A204.1 (cell line): Measurements from ENCODE around the gene GLI3.

Source experiments
- FAIRE-seq: peaks from 2 replicates; lab custom pipeline; 2012; peaks lifted over from hg19 to GRCh38; lab: Jason Lieb, UNC

The GLI3 gene

DNA sequence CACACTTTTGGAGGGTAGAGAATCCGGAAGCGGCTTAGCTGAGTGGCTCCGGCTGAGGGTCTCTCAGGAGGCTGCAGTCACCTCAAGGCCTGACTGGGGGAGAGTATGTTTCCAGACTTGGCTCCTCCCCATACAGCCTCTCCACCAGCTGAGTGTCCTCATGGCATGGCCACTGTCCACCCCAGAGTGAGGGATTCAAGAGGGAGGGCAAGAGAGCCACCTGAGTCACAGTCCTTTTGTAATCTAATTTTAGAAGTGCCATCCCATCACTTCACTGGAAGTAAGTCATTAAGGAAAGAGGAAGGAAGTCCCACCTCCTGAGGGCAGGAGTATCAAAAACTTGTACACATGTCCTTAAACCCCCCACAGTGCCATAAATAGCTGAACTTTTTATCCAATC is 134.0 kb downstream of the GLI3 start:
- no peak for FAIRE-seq

DNA sequence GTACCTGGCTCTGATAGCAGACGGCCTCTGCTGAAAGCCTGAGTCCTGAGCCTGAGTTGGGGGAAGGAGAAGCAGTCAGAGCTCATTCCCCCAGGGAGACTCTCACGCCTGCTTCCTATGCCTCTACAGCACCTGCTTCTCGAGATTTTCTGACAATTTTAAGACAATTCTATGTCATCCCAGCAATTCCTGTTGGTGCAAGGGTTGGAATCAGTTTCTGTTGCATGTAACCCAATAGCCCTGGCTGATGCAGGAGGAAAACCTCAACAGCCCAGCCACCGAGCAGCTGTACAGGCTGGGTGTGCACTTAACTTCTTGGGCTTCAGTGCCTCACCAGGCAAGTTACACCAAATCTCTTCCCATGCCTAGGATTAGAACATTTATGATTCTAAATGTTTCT is 134.7 kb downstream of the GLI3 start:
- no peak for FAIRE-seq

DNA sequence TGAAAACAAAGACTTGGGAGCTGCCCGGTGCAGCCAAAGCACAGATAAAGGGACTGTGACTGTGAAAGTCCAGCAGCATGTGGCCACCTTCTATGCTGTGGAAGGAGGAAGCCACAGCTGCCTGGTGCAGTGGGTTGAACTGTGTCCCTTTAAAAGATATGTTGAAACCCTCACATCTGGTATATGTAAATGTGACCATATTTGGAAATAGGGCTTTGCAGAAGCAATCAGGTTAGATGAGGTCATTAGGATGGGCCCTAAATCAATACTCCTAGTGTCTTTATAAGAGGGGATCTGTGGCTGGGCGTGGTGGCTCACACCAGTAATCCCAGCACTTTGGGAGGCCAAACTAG is 136.9 kb downstream of the GLI3 start:
- no peak for FAIRE-seq

GRCh38 chr7:42099470-42100155 is 137.4 kb downstream of the GLI3 start:
- FAIRE-seq: no peak

- FAIRE-seq: no peak
Observed at GRCh38 chr7:42099066-42099465, 137.9 kb downstream of the GLI3 start.

DNA sequence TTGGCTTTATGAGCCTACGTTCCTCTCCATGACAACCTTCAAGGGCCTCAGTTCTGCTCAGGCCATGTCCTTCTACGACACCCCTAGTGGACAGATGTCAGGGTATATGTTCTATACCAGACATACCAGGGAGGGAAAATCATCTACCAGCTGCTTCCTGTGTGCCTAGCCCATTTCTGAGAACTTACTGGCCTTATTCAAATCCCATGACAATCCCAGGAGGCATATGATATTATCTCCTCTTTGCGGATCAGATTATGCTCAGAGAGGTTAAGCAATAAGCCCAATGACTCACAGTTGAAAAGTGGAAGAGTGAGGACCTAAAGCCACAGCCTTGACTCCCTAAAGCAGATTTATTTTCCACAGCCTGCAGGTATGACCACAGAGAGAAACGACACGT is 139.3 kb downstream of the GLI3 start:
- no peak for FAIRE-seq

DNA sequence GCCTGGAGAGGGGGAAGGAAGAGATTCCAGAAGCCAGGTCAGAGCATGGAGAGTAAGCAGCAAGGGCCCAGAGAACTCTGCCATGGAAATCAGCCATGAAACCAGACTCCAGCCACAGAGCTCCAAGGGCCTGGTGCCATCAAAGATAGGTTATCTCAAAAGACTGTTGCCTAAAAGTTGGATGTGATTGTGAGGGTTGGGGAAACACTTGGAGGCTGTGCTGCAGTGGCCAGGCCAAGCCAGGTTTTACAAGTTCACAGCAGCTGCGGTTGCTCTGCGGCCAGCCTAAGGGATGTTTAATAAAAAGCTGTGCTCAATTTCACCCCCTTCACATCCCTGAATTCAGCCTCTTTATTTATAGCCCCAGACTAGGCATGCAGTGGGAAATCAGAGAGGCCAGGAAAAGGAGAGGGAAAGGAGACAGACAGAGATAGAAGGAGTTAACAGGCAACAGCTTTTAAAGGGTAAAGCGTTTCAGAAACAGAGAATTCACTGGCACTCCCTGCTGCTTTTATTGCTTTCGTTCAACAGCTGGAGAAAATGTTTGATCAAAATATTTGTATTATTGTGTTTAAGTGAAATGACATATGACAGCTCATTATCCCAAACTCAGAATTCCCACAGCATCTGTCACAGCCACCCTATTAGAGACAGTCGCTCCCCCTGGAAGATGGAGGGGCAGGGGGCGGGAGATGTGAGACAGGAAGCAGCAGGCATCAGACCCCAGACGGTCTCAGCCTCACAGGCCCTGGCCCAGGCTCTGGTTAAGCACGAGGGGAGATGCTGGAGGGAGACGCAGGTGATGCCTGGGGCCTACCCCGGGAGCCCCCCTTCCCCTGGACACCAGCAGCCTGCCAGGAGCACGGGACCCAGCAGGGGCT is 140.1 kb downstream of the GLI3 start:
- FAIRE-seq: no peak

DNA sequence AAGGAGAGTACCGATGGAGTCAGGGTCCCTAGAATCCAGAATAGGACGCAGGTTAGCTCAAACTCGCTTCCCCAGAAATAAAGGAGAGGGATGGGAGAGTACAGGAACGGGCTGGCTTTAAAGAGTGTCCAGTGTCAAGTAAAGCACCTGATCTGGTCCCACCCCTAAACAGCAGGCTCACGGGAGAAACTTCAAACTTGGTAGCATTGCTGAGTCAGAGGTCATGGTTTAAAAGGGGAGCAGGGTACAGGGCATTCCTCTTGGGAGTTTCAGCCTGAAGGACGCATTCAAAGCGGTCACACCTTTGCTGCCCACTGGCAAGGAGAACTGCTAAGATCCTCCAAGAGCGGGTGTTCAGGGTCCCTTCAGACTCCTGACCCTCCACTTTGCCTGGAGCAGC is 140.7 kb downstream of the GLI3 start:
- FAIRE-seq: no peak

DNA sequence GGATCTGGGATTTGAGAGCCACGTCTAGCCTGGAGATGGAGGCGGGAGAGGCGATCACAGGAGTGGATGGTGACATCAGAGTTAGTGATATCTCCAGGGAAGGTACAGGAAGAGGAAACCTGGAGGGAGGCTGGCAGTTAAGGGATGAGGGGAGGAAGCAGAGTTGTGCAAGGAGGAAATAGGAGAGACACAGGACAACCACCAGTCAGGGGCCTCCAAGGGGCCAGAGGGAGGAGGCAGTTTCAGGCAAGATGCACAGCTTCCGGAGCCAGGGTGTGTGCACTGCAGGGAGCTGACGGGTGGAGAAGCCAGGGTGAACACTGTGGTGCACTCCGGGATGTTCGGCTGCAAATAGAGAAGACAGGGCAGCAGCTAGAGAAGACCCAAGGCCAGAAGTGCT is 141.2 kb downstream of the GLI3 start:
- no peak for FAIRE-seq

GRCh38 chr7:42093349-42093905 is 143.6 kb downstream of the GLI3 start:
- no peak for FAIRE-seq

- no peak for FAIRE-seq
Observed at GRCh38 chr7:42091461-42092291, 145.3 kb downstream of the GLI3 start.

GRCh38 chr7:42090806-42091205 is 146.2 kb downstream of the GLI3 start:
- no peak for FAIRE-seq

- no peak for FAIRE-seq
Observed at GRCh38 chr7:42090056-42090455, 147.0 kb downstream of the GLI3 start.

DNA sequence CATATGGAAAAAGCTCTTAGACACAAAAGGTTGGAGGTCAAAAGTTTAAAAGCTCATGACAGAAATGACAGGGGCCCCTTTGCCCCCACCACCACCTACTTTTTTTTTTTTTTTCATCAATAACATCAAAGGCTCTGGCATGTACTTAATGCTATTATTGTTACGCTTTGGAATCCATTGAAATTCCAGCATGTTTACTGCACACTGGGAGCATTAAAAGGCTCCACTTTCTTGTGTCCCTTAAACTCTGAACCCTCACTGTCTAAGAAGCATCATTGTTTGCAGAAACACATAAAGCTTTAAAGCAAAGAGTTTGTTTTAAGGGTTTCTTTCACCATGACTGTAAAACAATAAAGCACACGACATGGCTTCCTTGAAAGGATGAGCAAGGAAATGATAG is 149.4 kb downstream of the GLI3 start:
- FAIRE-seq: no peak

- no peak for FAIRE-seq
Observed at GRCh38 chr7:42085531-42085930, 151.5 kb downstream of the GLI3 start.

DNA sequence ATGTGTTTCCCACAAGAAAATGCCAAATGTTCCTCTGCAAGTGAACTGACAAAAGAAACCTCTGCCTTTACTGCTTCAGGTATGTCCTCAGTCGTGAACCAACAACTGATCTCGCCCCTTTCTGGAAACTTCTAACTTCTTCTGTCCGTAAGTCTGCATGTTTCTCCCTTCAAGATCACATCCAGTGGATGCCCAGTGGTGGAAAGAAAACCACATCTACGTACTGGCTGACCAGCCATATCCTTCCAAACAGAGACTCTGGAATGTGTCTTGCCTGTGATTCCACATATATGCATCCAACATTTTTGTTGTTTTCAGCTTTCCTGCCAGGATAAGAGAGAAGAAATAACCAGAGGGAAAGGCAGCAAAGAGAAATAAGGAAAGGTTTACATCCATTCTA is 152.7 kb downstream of the GLI3 start:
- no peak for FAIRE-seq

DNA sequence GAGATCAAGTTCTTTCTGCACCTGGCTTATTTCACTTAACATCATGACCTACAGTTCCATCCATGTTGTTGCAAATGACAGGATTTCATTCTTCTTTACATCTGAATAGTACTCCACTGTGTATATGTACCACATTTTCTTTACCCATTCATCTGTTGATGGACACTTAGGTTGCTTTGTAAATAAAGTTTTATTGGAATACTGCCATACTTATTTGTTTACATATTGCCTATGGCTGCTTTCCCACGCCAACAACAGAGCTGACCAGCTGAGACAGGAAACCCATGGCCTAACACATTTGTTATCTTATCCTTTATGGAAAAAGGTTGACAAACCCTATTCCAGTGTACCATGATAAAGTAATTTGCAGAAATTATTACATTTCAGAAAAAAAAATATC is 153.7 kb downstream of the GLI3 start:
- FAIRE-seq: no peak

DNA sequence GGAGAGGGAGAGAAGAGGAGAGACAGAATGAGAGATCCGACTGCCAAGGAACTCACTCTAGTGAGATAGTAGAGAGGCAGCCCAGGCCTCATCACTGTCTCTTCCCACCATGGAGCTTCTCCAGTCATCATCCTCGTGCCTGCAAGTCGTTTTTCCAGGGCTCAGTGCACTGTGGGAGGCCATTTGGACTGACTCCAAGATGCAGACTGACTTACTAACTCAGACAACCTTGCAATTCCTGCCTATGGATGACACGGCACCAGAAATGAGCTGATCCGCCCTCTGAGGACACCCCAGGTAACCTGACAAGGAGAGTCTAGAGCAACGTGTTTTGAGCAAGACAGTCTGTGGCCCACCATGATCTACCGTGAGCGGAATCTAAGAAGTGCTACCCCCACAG is 154.9 kb downstream of the GLI3 start:
- FAIRE-seq: no peak

- FAIRE-seq: no peak
Observed at GRCh38 chr7:42081671-42082070, 155.3 kb downstream of the GLI3 start.

GRCh38 chr7:42080841-42081586 is 156.0 kb downstream of the GLI3 start:
- FAIRE-seq: no peak

DNA sequence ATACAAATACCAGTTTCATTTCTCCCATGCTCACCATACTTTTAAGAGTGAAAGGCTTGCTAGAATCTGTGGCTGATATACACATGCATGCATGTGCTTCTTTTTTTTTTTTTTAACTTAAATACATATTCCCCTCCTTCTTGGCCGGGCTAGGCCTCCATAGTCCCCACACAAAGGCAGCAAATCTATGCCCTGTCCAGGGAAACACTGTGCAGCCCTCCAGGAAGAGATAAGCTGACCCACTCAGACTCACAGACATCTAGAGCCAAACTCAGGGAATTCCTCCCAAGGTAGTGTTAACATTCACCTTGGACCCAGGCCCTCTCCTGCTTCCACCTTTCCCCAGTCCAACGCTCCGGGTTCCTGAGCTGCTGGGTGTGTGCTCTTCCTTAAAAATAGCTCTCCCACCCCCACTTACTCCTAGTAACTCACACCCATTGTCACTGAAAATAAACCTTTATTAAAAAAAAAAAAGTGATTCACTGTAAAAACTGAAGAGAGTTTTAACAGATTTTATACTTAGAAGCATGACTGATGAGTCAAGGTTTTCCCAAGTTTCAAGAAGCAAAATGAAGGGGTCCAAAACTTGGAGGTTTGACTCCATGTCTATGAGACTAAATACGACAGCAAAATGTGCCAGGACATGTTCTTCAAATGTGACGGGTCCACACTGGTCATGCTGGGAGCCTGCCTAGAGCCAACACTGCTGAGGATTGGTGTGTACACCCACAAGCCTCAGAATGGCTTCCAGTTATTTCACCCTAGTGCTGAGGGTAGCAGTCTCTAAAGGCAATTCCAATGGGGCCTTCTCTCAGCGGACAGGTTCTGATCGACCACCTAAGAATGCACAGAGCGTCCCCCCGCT is 159.5 kb downstream of the GLI3 start:
- no peak for FAIRE-seq
